ENCODE measurements around the gene PDCD7. TPM values are rescaled to one million over a fixed set of nuclear protein-coding genes. Genes with fewer than 3 reads are reported as not detected.

Gene PDCD7
- total RNA-seq, 2 experiments from 2014 or later, result 34.6 to 47.3 TPM

DNA sequence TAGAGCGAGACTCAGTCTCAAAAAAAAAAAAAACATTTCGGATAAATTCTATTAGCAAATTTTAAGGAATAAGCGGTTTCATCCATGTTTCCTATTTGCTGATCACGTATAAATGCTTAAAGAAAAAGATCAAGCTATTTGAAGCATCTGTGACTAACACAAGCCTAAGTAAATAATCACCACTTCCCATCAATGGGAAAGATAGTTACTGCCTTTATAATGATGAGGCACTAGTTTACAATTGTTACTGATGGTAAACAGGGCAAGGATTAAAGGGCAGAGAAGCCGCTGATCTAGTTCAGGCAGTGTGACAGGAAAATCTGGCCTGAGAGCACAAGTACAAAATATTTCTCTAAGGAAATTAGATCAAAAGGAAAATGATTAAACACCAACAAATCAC is 37.8 kb upstream of the PDCD7 start:
- BruUV-seq (replicated peaks), result no TSS peak
- H3K9me3 ChIP-seq (ENCODE audit: low read length), result no peaks in the 10 kb centered on the region
- H4K20me1 ChIP-seq (ENCODE audit: insufficient read depth, low read length), result no peaks in the 10 kb centered on the region
- intact Hi-C loops (cut with micrococcal nuclease; ENCODE audit: unreplicated experiment), result no loop called here
- H3K4me1 ChIP-seq (ENCODE audit: insufficient read depth, low read length, poor library complexity, severe bottlenecking), result no peaks in the 10 kb centered on the region
- no peak overlapping the region for H3K4me2 ChIP-seq (ENCODE audit: low read length)
- DNase-seq (ENCODE audit: low spot score), result no peak
- CTCF ChIA-PET (ENCODE audit: unreplicated experiment), result no interaction called here
- no peak overlapping the region for H3K27ac ChIP-seq (ENCODE audit: low read depth, low read length, poor library complexity, severe bottlenecking)
- no peaks in the 10 kb centered on the region for H3K9me2 ChIP-seq (ENCODE audit: insufficient read depth, low read length)
- no peak overlapping the region for H3K4me3 ChIP-seq (ENCODE audit: low read depth, low read length, poor library complexity, severe bottlenecking)
- TF ChIP-seq EZH2phosphoT487 (IDR thresholded peaks at IDR 0.05; ENCODE audit: borderline replicate concordance, low read depth, low read length), result no peak
- TF ChIP-seq, protein P1, sequence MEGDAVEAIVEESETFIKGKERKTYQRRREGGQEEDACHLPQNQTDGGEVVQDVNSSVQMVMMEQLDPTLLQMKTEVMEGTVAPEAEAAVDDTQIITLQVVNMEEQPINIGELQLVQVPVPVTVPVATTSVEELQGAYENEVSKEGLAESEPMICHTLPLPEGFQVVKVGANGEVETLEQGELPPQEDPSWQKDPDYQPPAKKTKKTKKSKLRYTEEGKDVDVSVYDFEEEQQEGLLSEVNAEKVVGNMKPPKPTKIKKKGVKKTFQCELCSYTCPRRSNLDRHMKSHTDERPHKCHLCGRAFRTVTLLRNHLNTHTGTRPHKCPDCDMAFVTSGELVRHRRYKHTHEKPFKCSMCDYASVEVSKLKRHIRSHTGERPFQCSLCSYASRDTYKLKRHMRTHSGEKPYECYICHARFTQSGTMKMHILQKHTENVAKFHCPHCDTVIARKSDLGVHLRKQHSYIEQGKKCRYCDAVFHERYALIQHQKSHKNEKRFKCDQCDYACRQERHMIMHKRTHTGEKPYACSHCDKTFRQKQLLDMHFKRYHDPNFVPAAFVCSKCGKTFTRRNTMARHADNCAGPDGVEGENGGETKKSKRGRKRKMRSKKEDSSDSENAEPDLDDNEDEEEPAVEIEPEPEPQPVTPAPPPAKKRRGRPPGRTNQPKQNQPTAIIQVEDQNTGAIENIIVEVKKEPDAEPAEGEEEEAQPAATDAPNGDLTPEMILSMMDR (conservative IDR thresholded peaks at IDR 0.05; ENCODE audit: low read length), result no peak
- peaks cover 75% of the 10 kb centered on the region for H3K36me3 ChIP-seq (ENCODE audit: insufficient read depth, low read length)
- no peak overlapping the region for H2AFZ ChIP-seq (ENCODE audit: low read length)
- no peaks in the 10 kb centered on the region for H3K79me2 ChIP-seq (ENCODE audit: insufficient read depth, low read depth, low read length)
- POLR2A ChIA-PET, result interaction anchor here (0.6 to 0.7 kb wide), 2 partner anchors 47 to 76 kb away, joined by 4 read pairs; no protein-coding TSS in a partner anchor

DNA sequence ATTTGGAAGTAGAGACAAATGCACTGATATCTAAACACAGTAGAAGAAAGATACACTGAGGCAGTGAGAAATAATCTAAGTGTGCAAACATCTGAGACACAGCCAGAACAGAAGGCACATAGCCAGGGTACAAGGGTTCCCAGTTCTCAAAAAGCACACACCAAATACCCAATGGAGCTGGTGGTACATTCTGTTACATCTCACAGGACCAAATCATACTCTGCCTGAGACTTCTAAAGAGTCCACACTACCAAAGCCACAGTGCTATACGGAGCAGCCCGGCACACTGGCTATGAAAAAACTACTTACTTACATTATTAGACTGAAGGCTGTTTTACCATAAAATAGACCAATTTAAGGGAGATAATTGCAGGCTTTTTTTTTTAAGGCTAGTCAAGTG is 32.3 kb upstream of the PDCD7 start:
- no peaks in the 10 kb centered on the region for H3K9me3 ChIP-seq (ENCODE audit: low read length)
- H3K27ac ChIP-seq (ENCODE audit: low read depth, low read length, poor library complexity, severe bottlenecking), result no peak overlapping the region
- BruUV-seq (replicated peaks), result no TSS peak
- peaks cover 75% of the 10 kb centered on the region for H3K36me3 ChIP-seq (ENCODE audit: insufficient read depth, low read length)
- no peak for TF ChIP-seq EZH2phosphoT487 (IDR thresholded peaks at IDR 0.05; ENCODE audit: borderline replicate concordance, low read depth, low read length)
- TF ChIP-seq, protein P1 (conservative IDR thresholded peaks at IDR 0.05; ENCODE audit: low read length), result no peak
- POLR2A ChIA-PET, result no interaction called here
- H3K79me2 ChIP-seq (ENCODE audit: insufficient read depth, low read depth, low read length), result no peaks in the 10 kb centered on the region
- H4K20me1 ChIP-seq (ENCODE audit: insufficient read depth, low read length), result no peaks in the 10 kb centered on the region
- no peak overlapping the region for H3K4me2 ChIP-seq (ENCODE audit: low read length)
- intact Hi-C loops (cut with micrococcal nuclease; ENCODE audit: unreplicated experiment), result no loop called here
- DNase-seq (ENCODE audit: low spot score), result no peak
- CTCF ChIA-PET (ENCODE audit: unreplicated experiment), result no interaction called here
- no peak overlapping the region for H3K4me3 ChIP-seq (ENCODE audit: low read depth, low read length, poor library complexity, severe bottlenecking)
- no peaks in the 10 kb centered on the region for H3K9me2 ChIP-seq (ENCODE audit: insufficient read depth, low read length)
- no peaks in the 10 kb centered on the region for H3K4me1 ChIP-seq (ENCODE audit: insufficient read depth, low read length, poor library complexity, severe bottlenecking)
- no peak overlapping the region for H2AFZ ChIP-seq (ENCODE audit: low read length)

DNA sequence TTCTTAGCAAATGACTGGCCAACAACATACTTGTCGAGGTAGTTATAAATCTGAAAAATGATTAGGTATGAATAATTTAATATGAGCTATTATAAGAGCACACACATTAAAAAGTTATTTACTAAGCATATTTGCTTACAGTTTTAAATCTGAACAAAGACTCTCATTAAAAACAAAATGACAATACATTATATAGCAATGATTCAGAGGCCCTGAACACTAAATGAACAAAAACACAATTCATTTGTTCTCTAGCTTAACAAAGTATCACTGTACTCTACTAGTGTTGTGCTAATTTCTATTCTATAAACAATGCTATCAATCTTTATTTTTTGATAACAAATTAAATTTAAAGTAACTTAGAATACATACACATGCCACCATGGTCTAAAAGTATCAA is 30.5 kb upstream of the PDCD7 start:
- no peak for DNase-seq (ENCODE audit: low spot score)
- H3K36me3 ChIP-seq (ENCODE audit: insufficient read depth, low read length), result peaks cover 67% of the 10 kb centered on the region
- intact Hi-C loops (cut with micrococcal nuclease; ENCODE audit: unreplicated experiment), result no loop called here
- POLR2A ChIA-PET, result interaction anchor here (1.1 kb wide), 1 partner anchor 12 kb away, joined by 4 read pairs; no protein-coding TSS in a partner anchor
- CTCF ChIA-PET (ENCODE audit: unreplicated experiment), result no interaction called here
- H3K9me2 ChIP-seq (ENCODE audit: insufficient read depth, low read length), result no peaks in the 10 kb centered on the region
- H3K9me3 ChIP-seq (ENCODE audit: low read length), result no peaks in the 10 kb centered on the region
- no peak overlapping the region for H3K27ac ChIP-seq (ENCODE audit: low read depth, low read length, poor library complexity, severe bottlenecking)
- H3K4me2 ChIP-seq (ENCODE audit: low read length), result no peak overlapping the region
- no peak overlapping the region for H2AFZ ChIP-seq (ENCODE audit: low read length)
- TF ChIP-seq EZH2phosphoT487 (IDR thresholded peaks at IDR 0.05; ENCODE audit: borderline replicate concordance, low read depth, low read length), result no peak
- no peak overlapping the region for H3K4me3 ChIP-seq (ENCODE audit: low read depth, low read length, poor library complexity, severe bottlenecking)
- no peaks in the 10 kb centered on the region for H4K20me1 ChIP-seq (ENCODE audit: insufficient read depth, low read length)
- no TSS peak for BruUV-seq (replicated peaks)
- H3K4me1 ChIP-seq (ENCODE audit: insufficient read depth, low read length, poor library complexity, severe bottlenecking), result no peaks in the 10 kb centered on the region
- H3K79me2 ChIP-seq (ENCODE audit: insufficient read depth, low read depth, low read length), result no peaks in the 10 kb centered on the region
